ENCODE results near the gene HMGN5.

DNA sequence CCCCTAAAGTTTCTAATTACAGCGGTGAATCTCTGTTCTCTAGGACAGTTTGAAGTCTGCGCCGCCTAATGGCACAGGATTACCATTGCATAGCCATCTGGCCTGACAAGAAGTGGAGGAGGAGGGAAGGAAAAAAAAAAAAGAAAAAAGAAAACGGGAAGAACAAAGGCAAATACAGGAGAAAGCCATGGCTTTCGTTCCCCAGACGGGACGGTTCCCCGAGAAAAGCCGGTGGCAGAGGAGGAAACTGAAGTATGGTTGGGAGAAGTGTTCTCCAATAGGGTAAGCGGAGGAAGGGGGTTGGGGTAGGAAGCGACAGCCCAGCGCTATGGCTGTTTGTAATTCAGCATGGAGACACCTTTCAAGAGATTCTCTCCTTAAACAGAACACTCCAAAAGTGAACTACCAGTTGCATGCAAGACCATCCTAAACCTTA, 80.8 kb downstream of the HMGN5 start:
- TF ChIP-seq, protein P1, sequence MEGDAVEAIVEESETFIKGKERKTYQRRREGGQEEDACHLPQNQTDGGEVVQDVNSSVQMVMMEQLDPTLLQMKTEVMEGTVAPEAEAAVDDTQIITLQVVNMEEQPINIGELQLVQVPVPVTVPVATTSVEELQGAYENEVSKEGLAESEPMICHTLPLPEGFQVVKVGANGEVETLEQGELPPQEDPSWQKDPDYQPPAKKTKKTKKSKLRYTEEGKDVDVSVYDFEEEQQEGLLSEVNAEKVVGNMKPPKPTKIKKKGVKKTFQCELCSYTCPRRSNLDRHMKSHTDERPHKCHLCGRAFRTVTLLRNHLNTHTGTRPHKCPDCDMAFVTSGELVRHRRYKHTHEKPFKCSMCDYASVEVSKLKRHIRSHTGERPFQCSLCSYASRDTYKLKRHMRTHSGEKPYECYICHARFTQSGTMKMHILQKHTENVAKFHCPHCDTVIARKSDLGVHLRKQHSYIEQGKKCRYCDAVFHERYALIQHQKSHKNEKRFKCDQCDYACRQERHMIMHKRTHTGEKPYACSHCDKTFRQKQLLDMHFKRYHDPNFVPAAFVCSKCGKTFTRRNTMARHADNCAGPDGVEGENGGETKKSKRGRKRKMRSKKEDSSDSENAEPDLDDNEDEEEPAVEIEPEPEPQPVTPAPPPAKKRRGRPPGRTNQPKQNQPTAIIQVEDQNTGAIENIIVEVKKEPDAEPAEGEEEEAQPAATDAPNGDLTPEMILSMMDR (IDR thresholded peaks at IDR 0.05; ENCODE audit: borderline replicate concordance, extremely low read depth, low read length, poor library complexity, severe bottlenecking): peak; percentile 39
- TF ChIP-seq EZH2 (IDR thresholded peaks at IDR 0.05; ENCODE audit: borderline replicate concordance, low read depth, low read length, severe bottlenecking): no peak
